Measurements from ENCODE around the gene MBNL1.

DNA sequence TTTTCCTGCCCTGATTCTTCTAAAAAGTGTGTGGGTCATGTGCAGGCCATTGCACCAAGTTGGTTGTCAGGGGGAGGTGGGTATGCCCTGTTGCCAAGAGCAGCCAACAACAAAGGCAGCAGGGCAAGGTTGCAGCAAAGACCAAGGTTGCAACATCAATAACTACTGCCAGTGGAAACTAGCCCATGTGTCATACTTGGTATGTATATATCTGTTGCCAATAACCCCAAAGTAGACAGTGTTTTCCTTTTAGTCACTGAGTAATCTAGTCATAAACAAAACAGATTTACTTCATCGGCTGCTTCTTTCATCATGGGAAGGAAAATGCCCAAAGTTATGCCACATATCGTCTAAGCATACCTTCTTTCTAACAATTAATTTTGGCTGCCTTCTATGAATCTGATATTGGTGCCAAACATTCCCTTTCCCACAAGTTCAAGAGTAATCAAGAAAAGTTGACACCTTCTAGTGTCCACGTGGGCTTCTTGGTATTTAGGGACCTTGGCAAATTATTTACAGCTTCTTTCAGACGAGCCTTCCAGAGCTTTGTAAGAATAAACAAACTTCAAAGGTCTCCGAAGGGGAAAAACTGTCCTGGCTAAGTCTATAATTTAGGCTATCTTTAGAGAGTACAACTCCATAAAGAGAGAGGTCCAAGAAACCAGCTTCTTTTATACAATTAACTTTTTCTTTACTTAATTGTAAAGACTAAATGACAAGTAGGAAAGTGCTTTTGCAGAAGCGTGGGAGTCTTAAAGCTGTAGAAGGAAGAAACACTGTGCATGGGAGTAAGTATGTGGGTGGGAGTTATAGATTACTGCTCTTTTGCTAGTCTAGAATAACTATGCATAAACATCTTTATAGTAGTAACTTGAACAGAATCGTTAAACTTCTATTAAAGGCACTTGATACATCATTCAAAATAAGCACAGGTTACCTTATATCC is 10.0 kb upstream of the MBNL1 start:
- TF ChIP-seq, protein P1, sequence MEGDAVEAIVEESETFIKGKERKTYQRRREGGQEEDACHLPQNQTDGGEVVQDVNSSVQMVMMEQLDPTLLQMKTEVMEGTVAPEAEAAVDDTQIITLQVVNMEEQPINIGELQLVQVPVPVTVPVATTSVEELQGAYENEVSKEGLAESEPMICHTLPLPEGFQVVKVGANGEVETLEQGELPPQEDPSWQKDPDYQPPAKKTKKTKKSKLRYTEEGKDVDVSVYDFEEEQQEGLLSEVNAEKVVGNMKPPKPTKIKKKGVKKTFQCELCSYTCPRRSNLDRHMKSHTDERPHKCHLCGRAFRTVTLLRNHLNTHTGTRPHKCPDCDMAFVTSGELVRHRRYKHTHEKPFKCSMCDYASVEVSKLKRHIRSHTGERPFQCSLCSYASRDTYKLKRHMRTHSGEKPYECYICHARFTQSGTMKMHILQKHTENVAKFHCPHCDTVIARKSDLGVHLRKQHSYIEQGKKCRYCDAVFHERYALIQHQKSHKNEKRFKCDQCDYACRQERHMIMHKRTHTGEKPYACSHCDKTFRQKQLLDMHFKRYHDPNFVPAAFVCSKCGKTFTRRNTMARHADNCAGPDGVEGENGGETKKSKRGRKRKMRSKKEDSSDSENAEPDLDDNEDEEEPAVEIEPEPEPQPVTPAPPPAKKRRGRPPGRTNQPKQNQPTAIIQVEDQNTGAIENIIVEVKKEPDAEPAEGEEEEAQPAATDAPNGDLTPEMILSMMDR (conservative IDR thresholded peaks at IDR 0.05; ENCODE audit: low read depth, low read length), result no peak
- TF ChIP-seq SMC3 (IDR thresholded peaks at IDR 0.05; ENCODE audit: low read depth, low read length), result no peak
- peak; percentile 100 for TF ChIP-seq CEBPB (IDR thresholded peaks at IDR 0.05; ENCODE audit: low read depth, low read length)
- TF ChIP-seq POLR2A (IDR thresholded peaks at IDR 0.05; ENCODE audit: low read depth, low read length), result no peak
- TF ChIP-seq FOS (IDR thresholded peaks at IDR 0.05; ENCODE audit: low read depth, low read length), result peak; percentile 94
- TF ChIP-seq, protein P2, sequence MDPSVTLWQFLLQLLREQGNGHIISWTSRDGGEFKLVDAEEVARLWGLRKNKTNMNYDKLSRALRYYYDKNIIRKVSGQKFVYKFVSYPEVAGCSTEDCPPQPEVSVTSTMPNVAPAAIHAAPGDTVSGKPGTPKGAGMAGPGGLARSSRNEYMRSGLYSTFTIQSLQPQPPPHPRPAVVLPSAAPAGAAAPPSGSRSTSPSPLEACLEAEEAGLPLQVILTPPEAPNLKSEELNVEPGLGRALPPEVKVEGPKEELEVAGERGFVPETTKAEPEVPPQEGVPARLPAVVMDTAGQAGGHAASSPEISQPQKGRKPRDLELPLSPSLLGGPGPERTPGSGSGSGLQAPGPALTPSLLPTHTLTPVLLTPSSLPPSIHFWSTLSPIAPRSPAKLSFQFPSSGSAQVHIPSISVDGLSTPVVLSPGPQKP (IDR thresholded peaks at IDR 0.05; ENCODE audit: borderline replicate concordance, low read depth, low read length), result no peak
- TF ChIP-seq RAD21 (IDR thresholded peaks at IDR 0.05; ENCODE audit: low read length), result no peak
- TF ChIP-seq MXI1 (IDR thresholded peaks at IDR 0.05; ENCODE audit: borderline replicate concordance, low read depth, low read length), result no peak
- TF ChIP-seq, protein P3, sequence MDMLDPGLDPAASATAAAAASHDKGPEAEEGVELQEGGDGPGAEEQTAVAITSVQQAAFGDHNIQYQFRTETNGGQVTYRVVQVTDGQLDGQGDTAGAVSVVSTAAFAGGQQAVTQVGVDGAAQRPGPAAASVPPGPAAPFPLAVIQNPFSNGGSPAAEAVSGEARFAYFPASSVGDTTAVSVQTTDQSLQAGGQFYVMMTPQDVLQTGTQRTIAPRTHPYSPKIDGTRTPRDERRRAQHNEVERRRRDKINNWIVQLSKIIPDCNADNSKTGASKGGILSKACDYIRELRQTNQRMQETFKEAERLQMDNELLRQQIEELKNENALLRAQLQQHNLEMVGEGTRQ (IDR thresholded peaks at IDR 0.05; ENCODE audit: low read depth, low read length), result peak; percentile 82
- TF ChIP-seq MAZ (IDR thresholded peaks at IDR 0.05; ENCODE audit: borderline replicate concordance, low read depth, low read length), result no peak; the same call in 1 of the 2 replicates
- TF ChIP-seq RFX5 (IDR thresholded peaks at IDR 0.05; ENCODE audit: low read depth, low read length), result peak; percentile 31; the same call in 1 of the 2 replicates
- TF ChIP-seq MAFK (IDR thresholded peaks at IDR 0.05; ENCODE audit: low read depth, low read length), result no peak
- no peak for TF ChIP-seq CHD1 (IDR thresholded peaks at IDR 0.05; ENCODE audit: low read depth, low read length)
